Measurements from ENCODE around the gene ARHGAP24.

The ARHGAP24 gene

GRCh38 chr4:86043755-86044592 is 569.0 kb downstream of the ARHGAP24 start:
- no peak for DNase-seq

GRCh38 chr4:86044593-86044985 is 569.6 kb downstream of the ARHGAP24 start:
- DNase-seq, result no peak

GRCh38 chr4:86048426-86048825 is 573.5 kb downstream of the ARHGAP24 start:
- no peak for DNase-seq

GRCh38 chr4:86050496-86050895 is 575.5 kb downstream of the ARHGAP24 start:
- DNase-seq, result no peak

Data from NCI-H146 (cell line).